Karpas-422 (cell line): ENCODE measurements around the gene S100A10. TPM values are rescaled to one million over a fixed set of nuclear protein-coding genes. Genes with fewer than 3 reads are reported as not detected.

Source experiments
- DNase-seq: peaks from one replicate; pipeline ENCODE4 v3.0.0-alpha.2; 2015
- H2AFZ ChIP-seq: fragments of 200-600 bp; sonication (generic); 2 replicates; pipeline ENCODE4 v1.6.1; 2014; ENCODE audit warnings: antibody characterized with exemption, low read length, mixed read lengths
- H3K27ac ChIP-seq: fragments of 200-600 bp; sonication (generic); 2 replicates; pipeline ENCODE4 v1.5.1; 2014; ENCODE audit warnings: mild to moderate bottlenecking, low read length, moderate library complexity
- H3K27me3 ChIP-seq: fragments of 200-600 bp; sonication (generic); 2 replicates; pipeline ENCODE4 v1.6.1; 2014; ENCODE audit warnings: low read length, mixed read lengths
- H3K36me3 ChIP-seq: fragments of 200-600 bp; sonication (generic); 2 replicates; pipeline ENCODE4 v1.6.1; 2014; ENCODE audit warnings: low read length, mixed read lengths; ENCODE audit not compliant: insufficient read depth
- H3K4me1 ChIP-seq: fragments of 200-600 bp; sonication (generic); 2 replicates; pipeline ENCODE4 v1.6.1; 2014; ENCODE audit warnings: mild to moderate bottlenecking, low read length, mixed read lengths
- H3K4me2 ChIP-seq: fragments of 200-600 bp; sonication (generic); 2 replicates; pipeline ENCODE4 v1.6.1; 2014; ENCODE audit warnings: low read length, low read depth, mild to moderate bottlenecking; ENCODE audit not compliant: poor library complexity, severe bottlenecking
- H3K4me3 ChIP-seq: fragments of 200-600 bp; sonication (generic); 2 replicates; pipeline ENCODE4 v1.5.1; 2014; ENCODE audit warnings: mild to moderate bottlenecking, antibody characterized with exemption, low read length, mixed read lengths
- H3K79me2 ChIP-seq: fragments of 200-600 bp; sonication (generic); 2 replicates; pipeline ENCODE4 v1.6.1; 2014; ENCODE audit warnings: mild to moderate bottlenecking, low read length, mixed read lengths
- H3K9ac ChIP-seq: fragments of 200-600 bp; sonication (generic); 2 replicates; pipeline ENCODE4 v1.6.0; 2014; ENCODE audit warnings: low read length
- H3K9me2 ChIP-seq: fragments of 200-600 bp; sonication (generic), shearing (Covaris generic); replicated peaks from 2 replicates; pipeline ENCODE4 v1.6.0; 2014; ENCODE audit warnings: mild to moderate bottlenecking, low read length, moderate library complexity; ENCODE audit not compliant: insufficient read depth
- H3K9me3 ChIP-seq: fragments of 300-700, 200-600 bp; sonication (generic); 2 replicates; pipeline ENCODE4 v1.6.1; 2014; ENCODE audit warnings: low read length, mixed read lengths
- H4K20me1 ChIP-seq: fragments of 200-600 bp; sonication (generic); 2 replicates; pipeline ENCODE4 v1.6.1; 2014; ENCODE audit warnings: mild to moderate bottlenecking, antibody characterized with exemption, low read length, low read depth; ENCODE audit not compliant: insufficient read depth
- total RNA-seq: library from RNA; depleted of rRNA; stranded (reverse); fragments of >200 nt; shearing (Covaris generic); gene quantifications from 2 replicates; pipeline ENCODE4 v1.2.3, GENCODE V29; 2014; ENCODE audit warnings: low replicate concordance

S100A10 gene
- total RNA-seq, 1 experiment from 2014 or later, result 0.56 TPM

DNA sequence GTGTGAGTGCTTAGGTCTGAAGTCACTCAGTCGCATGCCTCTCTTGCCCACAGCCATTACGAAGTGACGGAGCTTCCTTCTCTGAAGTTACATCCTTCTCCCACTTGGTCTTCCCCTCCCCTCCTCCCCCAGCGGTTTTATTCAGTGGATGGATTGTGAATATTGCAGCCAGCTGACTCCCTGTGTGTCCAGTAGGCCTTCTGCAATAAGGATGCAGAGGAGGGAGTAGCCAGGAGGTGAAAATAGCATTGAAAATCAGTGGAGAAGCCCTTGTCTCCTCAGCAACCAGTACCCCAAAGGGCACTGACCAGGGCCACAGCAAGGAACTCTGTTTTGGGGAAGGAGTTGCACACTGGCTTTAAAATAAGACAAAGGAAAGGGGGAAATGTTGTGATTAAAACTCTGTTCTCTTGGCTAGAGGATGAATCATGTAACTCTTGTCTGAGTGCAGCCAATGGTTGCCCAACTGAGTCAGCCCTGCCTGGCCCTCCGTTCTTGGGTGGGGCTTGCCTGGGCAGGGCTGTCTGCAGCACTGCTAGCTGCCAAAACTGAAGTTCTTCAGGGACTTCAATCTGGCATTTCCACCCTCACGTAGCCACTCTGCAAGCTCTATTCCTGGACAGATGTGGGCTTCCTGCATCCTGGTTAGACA, 4.3 kb downstream of the S100A10 start:
- Histone ChIP-seq H3K4me2 (no peak overlapping the region), H3K27ac (no peak overlapping the region), H3K27me3 (no peaks in the 10 kb centered on the region), H3K9ac (no peak overlapping the region), H3K79me2 (no peaks in the 10 kb centered on the region), H3K36me3 (no peaks in the 10 kb centered on the region), H3K9me3 (no peaks in the 10 kb centered on the region), H2AFZ (no peak overlapping the region), H3K4me3 (no peak overlapping the region), H3K4me1 (peaks cover 20% of the 10 kb centered on the region), H3K9me2 (no peaks in the 10 kb centered on the region), H4K20me1 (no peaks in the 10 kb centered on the region)
- DNase-seq, result no peak

DNA sequence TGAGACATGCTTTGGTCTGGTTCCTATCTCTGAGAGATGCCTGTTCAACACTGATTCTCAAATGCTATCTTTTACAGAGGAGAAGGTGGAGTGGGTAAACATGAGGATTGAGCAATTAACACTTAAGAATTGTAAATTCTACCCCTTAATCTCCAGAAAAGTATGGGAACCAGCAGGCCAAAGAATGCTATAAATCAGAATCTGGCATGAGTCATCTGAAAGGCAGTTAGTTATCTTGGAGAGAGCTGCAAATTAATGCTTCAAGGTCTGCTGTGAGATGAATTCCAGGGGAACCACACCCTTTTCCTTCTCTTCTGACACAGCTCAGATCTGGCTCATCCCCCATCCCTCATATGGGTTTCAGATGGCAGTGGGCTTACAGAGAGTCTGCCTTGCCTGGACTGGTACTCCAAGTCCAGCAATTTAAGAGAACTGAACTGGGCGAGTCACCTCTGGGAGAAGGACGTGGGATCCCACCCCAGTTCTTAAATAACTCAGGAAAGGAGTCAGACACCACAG, 5.2 kb downstream of the S100A10 start:
- Histone ChIP-seq H3K79me2 (no peaks in the 10 kb centered on the region), H3K9ac (no peak overlapping the region), H4K20me1 (no peaks in the 10 kb centered on the region), H3K27me3 (no peaks in the 10 kb centered on the region), H3K4me1 (peaks cover 12% of the 10 kb centered on the region), H3K4me2 (no peak overlapping the region), H2AFZ (no peak overlapping the region), H3K9me3 (no peaks in the 10 kb centered on the region), H3K9me2 (no peaks in the 10 kb centered on the region), H3K36me3 (no peaks in the 10 kb centered on the region), H3K27ac (no peak overlapping the region), H3K4me3 (no peak overlapping the region)
- no peak for DNase-seq

DNA sequence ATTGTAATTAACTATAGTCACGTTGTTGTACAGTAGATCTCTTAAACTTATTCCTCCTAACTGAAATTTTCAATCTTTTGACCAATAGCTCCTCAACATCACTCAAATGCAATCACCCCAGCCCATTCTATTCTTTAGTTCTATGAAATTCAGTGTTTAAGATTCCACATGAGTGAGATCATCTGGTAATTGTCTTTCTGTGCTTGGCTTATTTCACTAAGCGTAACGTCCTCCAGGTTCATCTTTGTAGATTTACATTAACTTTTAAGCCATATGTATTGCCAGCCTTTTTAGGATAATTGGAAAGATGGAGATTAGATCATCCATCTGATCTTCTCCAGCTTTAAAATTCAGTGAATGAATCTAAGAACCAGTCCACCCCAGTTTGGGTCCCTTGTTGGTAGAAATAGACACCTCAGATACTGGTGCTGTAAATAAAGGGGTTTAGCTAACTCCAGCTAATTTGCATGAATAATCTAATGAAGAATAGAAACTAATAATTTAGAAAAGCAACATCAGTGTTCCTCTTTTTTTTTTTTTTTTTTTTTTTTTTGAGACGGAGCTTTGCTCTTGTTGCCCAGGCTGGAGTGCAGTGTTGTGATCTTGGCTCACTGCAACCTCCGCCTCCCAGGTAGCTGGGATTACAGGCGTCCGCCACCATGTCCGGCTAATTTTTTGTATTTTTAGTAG, 7.0 kb downstream of the S100A10 start:
- H3K9me3 ChIP-seq, result no peaks in the 10 kb centered on the region
- H2AFZ ChIP-seq, result no peak overlapping the region
- H3K4me1 ChIP-seq, result peaks cover 18% of the 10 kb centered on the region
- H3K36me3 ChIP-seq, result no peaks in the 10 kb centered on the region
- H3K79me2 ChIP-seq, result no peaks in the 10 kb centered on the region
- H3K27me3 ChIP-seq, result no peaks in the 10 kb centered on the region
- no peak for DNase-seq
- no peak overlapping the region for H3K27ac ChIP-seq
- H3K9ac ChIP-seq, result no peak overlapping the region
- H4K20me1 ChIP-seq, result no peaks in the 10 kb centered on the region
- H3K9me2 ChIP-seq, result no peaks in the 10 kb centered on the region
- no peak overlapping the region for H3K4me2 ChIP-seq
- no peak overlapping the region for H3K4me3 ChIP-seq

DNA sequence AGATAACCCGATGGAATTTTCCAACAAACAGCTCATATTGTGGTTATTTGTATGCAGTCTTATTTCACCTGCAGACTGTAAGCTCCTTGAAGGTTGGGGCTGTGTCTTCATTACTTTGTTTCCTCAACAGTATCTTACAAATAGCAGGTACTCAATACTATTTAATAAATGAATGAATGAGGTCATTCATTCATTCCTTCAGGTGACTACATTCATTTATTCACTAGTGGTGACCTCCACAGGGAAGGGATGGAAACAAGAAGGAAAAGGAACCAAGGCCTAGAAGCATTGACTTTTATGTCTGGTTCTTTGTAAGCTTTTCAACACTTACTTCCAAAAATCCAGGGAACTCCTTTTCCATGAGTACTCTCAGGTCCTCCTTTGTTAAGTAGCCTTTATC, 7.9 kb downstream of the S100A10 start:
- H3K4me1 ChIP-seq, result peaks cover 18% of the 10 kb centered on the region
- no peaks in the 10 kb centered on the region for H3K79me2 ChIP-seq
- no peak overlapping the region for H3K4me2 ChIP-seq
- DNase-seq, result no peak
- no peak overlapping the region for H2AFZ ChIP-seq
- no peak overlapping the region for H3K9ac ChIP-seq
- no peaks in the 10 kb centered on the region for H3K9me2 ChIP-seq
- no peak overlapping the region for H3K27ac ChIP-seq
- no peaks in the 10 kb centered on the region for H4K20me1 ChIP-seq
- no peak overlapping the region for H3K4me3 ChIP-seq
- H3K36me3 ChIP-seq, result no peaks in the 10 kb centered on the region
- H3K27me3 ChIP-seq, result no peaks in the 10 kb centered on the region
- H3K9me3 ChIP-seq, result no peaks in the 10 kb centered on the region

DNA sequence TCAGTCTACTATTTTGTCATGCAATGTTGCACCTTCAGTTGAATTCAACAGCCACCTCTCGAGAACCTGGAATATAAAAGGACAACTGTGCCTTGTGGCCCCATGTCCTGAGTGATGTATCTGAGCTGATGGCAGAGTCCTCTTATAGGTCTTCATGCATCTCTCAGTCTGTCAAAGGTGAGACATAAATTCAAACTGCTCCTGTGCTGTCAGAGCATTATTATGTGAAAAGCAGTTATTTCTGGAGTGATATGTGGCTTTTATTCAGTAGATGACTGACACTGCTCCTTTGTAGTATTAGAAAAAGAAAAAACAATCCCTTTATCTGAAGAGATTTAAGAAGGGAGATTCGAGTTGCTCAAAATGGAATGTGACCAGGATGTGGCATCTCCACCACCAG, 8.4 kb downstream of the S100A10 start:
- Histone ChIP-seq H4K20me1 (no peaks in the 10 kb centered on the region), H3K27ac (no peak overlapping the region), H3K9ac (no peak overlapping the region)

DNA sequence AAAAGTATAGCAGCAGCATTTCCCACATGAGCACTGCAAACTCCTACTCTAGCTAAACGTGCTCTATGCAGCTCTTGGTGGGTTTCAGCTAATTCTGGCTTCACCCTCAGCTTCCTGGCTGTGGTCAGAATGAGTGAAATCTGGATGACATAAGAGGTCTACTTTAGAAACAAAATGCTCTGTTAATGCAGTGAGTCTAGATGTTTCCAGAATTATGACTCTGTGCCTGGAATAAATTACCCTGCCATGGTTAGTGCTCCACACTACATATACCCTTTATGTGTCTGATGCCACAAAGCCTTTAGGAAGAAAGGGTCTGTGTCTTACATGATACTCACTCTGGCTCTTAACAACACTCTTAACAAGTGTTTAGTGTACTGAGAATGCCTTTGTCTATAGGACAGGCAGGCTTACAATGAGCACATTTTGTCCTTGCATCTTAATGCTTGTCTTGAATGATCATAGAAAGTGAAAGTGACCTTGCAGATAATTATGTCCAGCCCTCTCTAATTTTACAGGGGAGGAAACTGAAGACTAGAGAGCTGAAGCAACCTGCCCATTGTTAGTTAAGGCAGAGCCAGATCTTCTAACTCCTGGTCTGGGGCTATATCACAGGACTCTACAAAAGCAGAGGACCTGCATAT, 9.2 kb downstream of the S100A10 start:
- Histone ChIP-seq H3K4me1 (peaks cover 18% of the 10 kb centered on the region), H3K27ac (no peak overlapping the region), H3K9ac (no peak overlapping the region), H3K9me3 (no peaks in the 10 kb centered on the region), H3K9me2 (no peaks in the 10 kb centered on the region), H3K4me3 (no peak overlapping the region), H3K27me3 (no peaks in the 10 kb centered on the region), H3K36me3 (no peaks in the 10 kb centered on the region), H3K79me2 (no peaks in the 10 kb centered on the region), H3K4me2 (no peak overlapping the region), H4K20me1 (no peaks in the 10 kb centered on the region), H2AFZ (no peak overlapping the region)
- no peak for DNase-seq

More for the DNA sequence above, 8.4 kb downstream of the S100A10 start:
- Histone ChIP-seq H3K36me3 (no peaks in the 10 kb centered on the region), H3K9me2 (no peaks in the 10 kb centered on the region), H3K4me3 (no peak overlapping the region), H2AFZ (no peak overlapping the region), H3K4me2 (no peak overlapping the region), H3K9me3 (no peaks in the 10 kb centered on the region), H3K4me1 (peaks cover 18% of the 10 kb centered on the region), H3K27me3 (no peaks in the 10 kb centered on the region), H3K79me2 (no peaks in the 10 kb centered on the region)
- no peak for DNase-seq

DNA sequence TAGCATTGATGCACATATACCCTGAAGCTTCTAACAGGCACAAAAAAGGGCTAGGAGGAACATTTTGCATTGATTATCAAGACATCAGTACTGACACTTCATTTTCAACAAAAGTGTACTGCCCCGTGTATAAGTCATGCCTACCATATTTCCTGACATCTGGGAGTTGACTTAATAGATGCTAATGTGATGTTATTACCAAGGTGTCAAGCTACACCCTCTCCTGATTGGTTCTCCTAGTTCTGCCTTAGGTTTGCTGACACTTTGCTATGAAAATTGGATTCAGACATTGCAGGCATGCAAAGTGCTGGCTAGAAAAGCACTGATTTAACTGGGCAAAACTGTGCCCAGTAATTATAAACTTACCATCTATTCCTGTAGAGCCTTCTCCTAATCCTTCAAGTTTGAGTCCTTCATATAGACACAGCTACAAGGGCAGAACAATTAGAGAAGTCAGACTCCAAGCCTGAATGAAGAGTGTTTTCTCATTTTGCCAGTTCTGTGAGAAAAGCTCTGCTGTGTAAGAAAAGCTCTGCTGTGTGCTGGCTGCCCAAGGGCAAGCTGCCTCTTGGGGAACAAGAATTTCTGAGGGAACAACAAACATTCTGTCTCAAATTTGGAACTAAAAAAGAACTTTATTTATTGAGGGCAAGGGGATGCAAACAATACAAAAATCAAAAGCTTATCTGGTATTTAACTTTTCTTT, 11.2 kb downstream of the S100A10 start:
- no peaks in the 10 kb centered on the region for H3K27me3 ChIP-seq
- H3K9me3 ChIP-seq, result no peaks in the 10 kb centered on the region
- peak overlapping the region; percentile 43 for H3K4me2 ChIP-seq
- no peaks in the 10 kb centered on the region for H4K20me1 ChIP-seq
- no peak overlapping the region for H3K9ac ChIP-seq
- no peak overlapping the region for H3K27ac ChIP-seq
- peak; percentile 72 for DNase-seq
- H2AFZ ChIP-seq, result no peak overlapping the region
- H3K79me2 ChIP-seq, result no peaks in the 10 kb centered on the region
- peaks cover 18% of the 10 kb centered on the region for H3K4me1 ChIP-seq
- no peak overlapping the region for H3K4me3 ChIP-seq
- no peaks in the 10 kb centered on the region for H3K36me3 ChIP-seq
- H3K9me2 ChIP-seq, result no peaks in the 10 kb centered on the region

DNA sequence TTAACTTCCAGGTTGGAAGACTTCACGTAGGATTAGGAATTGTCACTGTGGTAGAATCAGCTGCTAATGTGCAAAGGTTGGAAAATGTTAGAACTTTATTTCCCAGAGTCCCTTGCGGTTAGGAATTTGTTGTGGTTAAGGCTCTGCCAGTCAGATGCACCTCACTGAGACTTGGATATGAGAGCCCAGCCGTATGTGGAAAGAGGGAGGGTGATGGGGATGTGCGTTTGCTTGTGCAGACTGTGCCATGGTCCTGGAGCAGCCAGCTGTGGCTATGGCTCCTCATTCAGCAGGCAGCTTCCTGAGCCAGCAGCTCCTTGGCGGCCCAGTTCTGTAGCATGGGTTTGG, 12.5 kb downstream of the S100A10 start:
- Histone ChIP-seq H4K20me1 (no peaks in the 10 kb centered on the region), H3K4me2 (no peak overlapping the region), H3K79me2 (no peaks in the 10 kb centered on the region), H3K4me1 (peaks cover 15% of the 10 kb centered on the region), H3K27ac (no peak overlapping the region), H3K9ac (no peak overlapping the region), H3K9me3 (no peaks in the 10 kb centered on the region), H3K36me3 (no peaks in the 10 kb centered on the region), H3K4me3 (no peak overlapping the region), H2AFZ (no peak overlapping the region), H3K27me3 (no peaks in the 10 kb centered on the region), H3K9me2 (no peaks in the 10 kb centered on the region)
- no peak for DNase-seq
